ENCODE results near the gene TMEM218. TPM values are rescaled to one million over a fixed set of nuclear protein-coding genes. Genes with fewer than 3 reads are reported as not detected.
A peak's percentile ranks its signal among the peaks of the same experiment; 100 is the strongest.
"Not testable (repeated sequence)": the region's sequence is repeated elsewhere in the genome, so short reads cannot be mapped to it uniquely, and the experiment has no call there.

Gene TMEM218
- total and polyA plus RNA-seq, 3 experiments from 2014 or later: 22.5 to 36.6 (median 25.5) TPM

DNA sequence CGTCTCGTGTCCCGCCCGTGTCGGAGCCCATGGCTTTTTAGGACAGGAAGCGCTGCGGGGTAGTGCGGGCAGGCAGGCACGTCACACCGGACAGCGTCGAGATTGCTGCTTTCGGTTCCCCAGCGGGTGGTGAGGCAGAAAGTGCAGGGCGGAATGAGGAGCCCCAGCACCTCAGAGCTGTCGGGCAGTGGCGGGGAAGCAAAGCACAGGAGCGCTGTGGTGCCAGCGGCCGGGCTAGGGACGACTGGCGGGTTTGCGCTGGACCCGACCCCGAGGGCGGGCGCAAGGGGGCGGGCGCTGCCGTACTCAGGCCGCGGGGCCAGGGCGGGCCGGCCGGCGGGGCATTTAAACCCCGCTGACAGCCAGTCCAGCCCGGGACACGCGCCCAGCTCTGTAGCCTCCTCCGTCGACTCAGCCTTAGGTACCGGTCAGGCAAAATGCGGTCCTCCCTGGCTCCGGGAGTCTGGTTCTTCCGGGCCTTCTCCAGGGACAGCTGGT lies 48.4 kb downstream of the TMEM218 start, which contains the start of gene SLC37A2:
Gene SLC37A2 (plus strand): TSS at position 375 of the 498 bp plus-strand sequence. CDS start 63 bp downstream, at position 438.
- ChIA-PET POLR2A (no interaction called here), CTCF (no interaction called here)
- DNase-seq: peak; percentile 12 to 60 (median 36)
- Mint-ChIP-seq H3K4me3 (peak within 1 kb of the TSS; percentile 89 to 96 (median 92)), H3K27me3 (peaks cover 18 to 53% of the 10 kb centered on the region in 2 donors), H3K36me3 (peaks cover 0 to 2% (median 0%) of the 10 kb centered on the region in 3 donors), H3K27ac (peak within 1 kb of the TSS in 6 of 8 donors; percentile 4 to 95 (median 76)), H3K9me3 (no peaks in the 10 kb centered on the region), H3K4me1 (peaks cover 0 to 15% (median 6%) of the 10 kb centered on the region in 3 donors)
- Histone ChIP-seq H3K9me3 (ENCODE audit: low read length) (no peaks in the 10 kb centered on the region), H3K4me3 (ENCODE audit: low read length) (peak within 1 kb of the TSS; percentile 46), H3K27me3 (ENCODE audit: insufficient read depth, low read length, poor library complexity, severe bottlenecking) (peaks cover 13% of the 10 kb centered on the region), H3K4me1 (ENCODE audit: insufficient read depth, low read length) (peaks cover 7% of the 10 kb centered on the region), H3K36me3 (ENCODE audit: insufficient read depth, low read length) (no peaks in the 10 kb centered on the region), H3K27ac (ENCODE audit: low read depth, low read length) (no peak within 1 kb of the TSS)

DNA sequence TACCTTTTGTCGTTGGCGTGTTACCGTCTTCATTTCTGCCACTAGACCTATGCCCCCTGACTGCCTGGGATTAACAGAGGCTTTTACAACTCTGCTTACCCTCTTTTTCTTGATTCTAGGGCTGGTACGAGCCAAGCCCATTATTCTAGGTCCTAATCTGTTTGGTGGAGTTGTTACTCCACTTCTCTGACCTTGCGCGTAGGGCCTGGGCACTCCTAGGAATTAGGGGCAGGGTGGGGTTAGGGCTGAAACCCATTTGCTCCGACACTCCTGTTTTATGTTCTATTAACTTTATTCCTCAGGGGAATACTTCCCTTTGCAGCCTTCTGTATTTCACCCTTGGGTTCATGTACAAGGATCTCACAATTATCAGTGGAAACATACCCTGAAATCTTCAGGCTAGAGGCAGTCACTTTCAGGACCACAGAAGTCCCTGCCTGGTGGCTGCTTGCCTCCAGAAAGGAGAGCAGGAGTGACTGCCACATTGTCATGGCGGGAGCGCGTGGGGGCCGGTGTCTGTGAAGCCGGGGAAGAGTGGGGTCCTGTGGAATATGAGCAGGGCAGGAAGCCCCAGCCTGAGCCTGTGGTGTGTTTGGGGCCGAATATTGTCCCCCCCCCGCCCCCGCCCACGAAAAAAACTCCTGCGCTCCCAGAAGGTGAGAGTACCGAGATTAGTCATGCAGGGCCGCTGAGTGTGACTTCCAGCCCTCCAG lies 49.1 kb downstream of the TMEM218 start:
- no peaks in the 10 kb centered on the region for H3K36me3 ChIP-seq (ENCODE audit: insufficient read depth, low read length)
- H3K27ac ChIP-seq (ENCODE audit: low read depth, low read length): no peak overlapping the region
- peak overlapping the region; percentile 46 for H3K4me3 ChIP-seq (ENCODE audit: low read length)
- H3K9me3 ChIP-seq (ENCODE audit: low read length): no peaks in the 10 kb centered on the region
- H3K27ac Mint-ChIP-seq: peak overlapping the region in 6 of 8 donors; percentile 4 to 86 (median 74)
- CTCF ChIA-PET: no interaction called here
- POLR2A ChIA-PET: no interaction called here
- peaks cover 0 to 15% (median 6%) of the 10 kb centered on the region in 3 donors for H3K4me1 Mint-ChIP-seq
- DNase-seq: peak in 1 of 5 donors; percentile 5
- peaks cover 13% of the 10 kb centered on the region for H3K27me3 ChIP-seq (ENCODE audit: insufficient read depth, low read length, poor library complexity, severe bottlenecking)
- peaks cover 0 to 2% (median 0%) of the 10 kb centered on the region in 3 donors for H3K36me3 Mint-ChIP-seq
- peaks cover 18 to 48% of the 10 kb centered on the region in 2 donors for H3K27me3 Mint-ChIP-seq
- peaks cover 7% of the 10 kb centered on the region for H3K4me1 ChIP-seq (ENCODE audit: insufficient read depth, low read length)
- peak overlapping the region; percentile 89 to 96 (median 92) for H3K4me3 Mint-ChIP-seq
- H3K9me3 Mint-ChIP-seq: no peaks in the 10 kb centered on the region

DNA sequence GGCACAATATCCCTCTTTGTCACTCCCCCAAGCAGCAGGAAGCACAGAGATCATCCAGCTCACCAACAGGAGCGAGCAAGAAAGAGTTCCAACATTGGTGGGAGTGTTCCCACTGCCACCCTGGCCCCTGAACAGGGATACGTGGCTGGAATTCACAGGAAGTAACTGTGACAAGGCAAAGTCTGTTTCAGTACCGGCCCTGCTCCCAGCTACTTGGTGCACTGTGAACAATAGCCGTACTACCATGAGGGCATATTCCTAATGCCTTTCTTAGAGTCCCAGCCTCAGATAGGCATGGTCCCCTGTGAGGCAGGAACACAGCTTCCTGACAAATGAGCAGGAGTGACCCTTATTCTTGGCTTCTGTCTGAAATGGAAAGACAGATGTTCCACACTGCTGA lies 50.1 kb downstream of the TMEM218 start:
- H3K4me3 Mint-ChIP-seq: peak overlapping the region in 4 of 7 donors; percentile 17 to 95 (median 68)
- Histone ChIP-seq H3K4me3 (ENCODE audit: low read length) (no peak overlapping the region), H3K9me3 (ENCODE audit: low read length) (no peaks in the 10 kb centered on the region), H3K36me3 (ENCODE audit: insufficient read depth, low read length) (no peaks in the 10 kb centered on the region), H3K27me3 (ENCODE audit: insufficient read depth, low read length, poor library complexity, severe bottlenecking) (peaks cover 11% of the 10 kb centered on the region), H3K27ac (ENCODE audit: low read depth, low read length) (no peak overlapping the region), H3K4me1 (ENCODE audit: insufficient read depth, low read length) (peaks cover 7% of the 10 kb centered on the region)
- peaks cover 0 to 2% (median 0%) of the 10 kb centered on the region in 3 donors for H3K36me3 Mint-ChIP-seq
- no peaks in the 10 kb centered on the region for H3K9me3 Mint-ChIP-seq
- DNase-seq: no peak
- CTCF ChIA-PET: no interaction called here
- H3K27ac Mint-ChIP-seq: peak overlapping the region in 2 of 8 donors; percentile 15 to 56
- H3K27me3 Mint-ChIP-seq: peaks cover 18 to 43% of the 10 kb centered on the region in 2 donors
- POLR2A ChIA-PET: no interaction called here
- peaks cover 0 to 15% (median 6%) of the 10 kb centered on the region in 3 donors for H3K4me1 Mint-ChIP-seq

DNA sequence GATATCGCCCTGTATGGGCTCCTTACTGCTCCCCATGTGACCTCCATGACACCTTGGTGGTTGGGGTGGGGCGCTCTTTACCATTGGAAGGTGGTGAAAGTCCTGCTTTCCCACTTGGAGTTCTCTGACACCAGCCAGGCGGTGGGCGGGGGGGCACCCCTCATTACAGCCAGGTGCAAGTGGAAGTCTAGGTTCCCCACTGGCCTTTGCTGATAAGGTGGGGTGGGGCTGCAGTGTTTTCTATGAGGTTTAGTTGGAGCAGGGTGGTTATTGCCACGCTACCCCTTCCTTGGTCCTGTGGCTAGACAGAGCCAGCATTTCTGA lies 53.8 kb downstream of the TMEM218 start:
- H3K27me3 ChIP-seq (ENCODE audit: insufficient read depth, low read length, poor library complexity, severe bottlenecking): no peaks in the 10 kb centered on the region

DNA sequence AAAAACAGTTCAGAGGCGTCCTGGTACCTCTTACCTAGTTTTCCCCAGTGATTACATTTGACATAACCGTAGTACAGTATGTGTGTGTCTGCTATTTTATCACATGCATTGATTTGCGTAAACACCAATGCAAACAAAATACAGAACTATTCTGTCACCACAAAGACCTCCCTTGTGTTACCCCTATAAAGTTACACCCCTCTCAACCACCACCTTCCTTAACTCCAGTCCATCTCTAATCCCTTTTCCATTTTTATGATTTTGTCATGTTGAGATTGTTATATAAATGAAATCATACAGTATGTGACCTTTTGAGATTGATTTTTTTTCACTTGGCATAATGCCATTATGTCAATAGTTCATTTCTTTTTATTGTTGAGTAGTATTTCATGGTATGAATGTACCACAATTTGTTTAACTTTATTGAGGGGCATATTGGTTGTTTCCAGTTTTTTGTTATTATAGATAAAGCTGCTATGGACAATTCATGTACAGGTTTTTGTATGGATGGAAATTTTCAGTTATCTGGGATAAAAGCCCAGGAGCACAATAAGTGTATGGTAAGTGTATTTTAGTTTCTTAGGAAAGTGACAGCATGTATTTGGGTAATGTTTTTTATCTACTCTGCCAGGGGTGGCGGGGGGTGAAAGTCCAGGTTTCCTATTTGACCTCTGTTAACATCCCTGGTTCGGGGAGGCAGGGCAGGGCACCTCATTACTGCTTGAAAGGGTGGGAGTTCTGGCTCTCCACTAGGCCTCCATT lies 54.3 kb downstream of the TMEM218 start:
- Histone ChIP-seq H3K9me3 (ENCODE audit: low read length) (no peaks in the 10 kb centered on the region), H3K36me3 (ENCODE audit: insufficient read depth, low read length) (no peaks in the 10 kb centered on the region), H3K4me1 (ENCODE audit: insufficient read depth, low read length) (no peaks in the 10 kb centered on the region), H3K27me3 (ENCODE audit: insufficient read depth, low read length, poor library complexity, severe bottlenecking) (no peaks in the 10 kb centered on the region), H3K27ac (ENCODE audit: low read depth, low read length) (no peak overlapping the region), H3K4me3 (ENCODE audit: low read length) (no peak overlapping the region)
- no peaks in the 10 kb centered on the region for H3K36me3 Mint-ChIP-seq
- no peak overlapping the region for H3K4me3 Mint-ChIP-seq
- POLR2A ChIA-PET: no interaction called here
- no peaks in the 10 kb centered on the region for H3K9me3 Mint-ChIP-seq
- no peak overlapping the region for H3K27ac Mint-ChIP-seq
- DNase-seq: no peak
- CTCF ChIA-PET: no interaction called here
- H3K4me1 Mint-ChIP-seq: no peaks in the 10 kb centered on the region
- H3K27me3 Mint-ChIP-seq: peaks cover 2 to 11% of the 10 kb centered on the region in 2 donors

More for the DNA sequence above, 53.8 kb downstream of the TMEM218 start:
- ChIA-PET CTCF (no interaction called here), POLR2A (no interaction called here)
- Histone ChIP-seq H3K9me3 (ENCODE audit: low read length) (no peaks in the 10 kb centered on the region), H3K4me3 (ENCODE audit: low read length) (no peak overlapping the region), H3K4me1 (ENCODE audit: insufficient read depth, low read length) (no peaks in the 10 kb centered on the region), H3K27ac (ENCODE audit: low read depth, low read length) (no peak overlapping the region), H3K36me3 (ENCODE audit: insufficient read depth, low read length) (no peaks in the 10 kb centered on the region)
- no peak for DNase-seq
- Mint-ChIP-seq H3K4me3 (no peak overlapping the region), H3K27me3 (peaks cover 5 to 15% of the 10 kb centered on the region in 2 donors), H3K4me1 (peaks cover 0 to 3% (median 2%) of the 10 kb centered on the region in 3 donors), H3K9me3 (no peaks in the 10 kb centered on the region), H3K27ac (no peak overlapping the region), H3K36me3 (no peaks in the 10 kb centered on the region)

DNA sequence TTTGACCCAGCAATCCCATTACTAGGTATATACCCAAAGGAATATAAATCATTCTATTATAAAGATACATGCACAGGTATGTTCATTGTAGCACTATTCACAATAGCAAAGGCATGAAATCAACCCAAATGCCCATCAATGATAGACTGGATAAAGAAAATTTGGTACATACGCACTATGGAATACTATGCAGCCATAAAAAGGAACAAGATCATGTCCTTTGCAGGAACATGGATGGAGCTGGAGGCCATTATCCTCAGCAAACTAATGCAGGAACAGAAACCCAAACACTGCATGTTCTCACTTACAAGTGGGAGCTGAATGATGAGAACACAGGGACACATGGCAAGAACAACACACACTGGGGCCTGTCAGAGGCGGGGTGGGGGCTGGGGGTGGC lies 55.3 kb downstream of the TMEM218 start:
- H3K27me3 ChIP-seq (ENCODE audit: insufficient read depth, low read length, poor library complexity, severe bottlenecking); POLR2A ChIA-PET; H3K4me3 ChIP-seq (ENCODE audit: low read length); H3K27ac ChIP-seq (ENCODE audit: low read depth, low read length); H3K4me1 Mint-ChIP-seq; H3K4me1 ChIP-seq (ENCODE audit: insufficient read depth, low read length); H3K36me3 Mint-ChIP-seq; H3K27ac Mint-ChIP-seq; H3K9me3 ChIP-seq (ENCODE audit: low read length); H3K9me3 Mint-ChIP-seq; H3K4me3 Mint-ChIP-seq; H3K27me3 Mint-ChIP-seq; DNase-seq; H3K36me3 ChIP-seq (ENCODE audit: insufficient read depth, low read length); CTCF ChIA-PET: not testable (repeated sequence)

DNA sequence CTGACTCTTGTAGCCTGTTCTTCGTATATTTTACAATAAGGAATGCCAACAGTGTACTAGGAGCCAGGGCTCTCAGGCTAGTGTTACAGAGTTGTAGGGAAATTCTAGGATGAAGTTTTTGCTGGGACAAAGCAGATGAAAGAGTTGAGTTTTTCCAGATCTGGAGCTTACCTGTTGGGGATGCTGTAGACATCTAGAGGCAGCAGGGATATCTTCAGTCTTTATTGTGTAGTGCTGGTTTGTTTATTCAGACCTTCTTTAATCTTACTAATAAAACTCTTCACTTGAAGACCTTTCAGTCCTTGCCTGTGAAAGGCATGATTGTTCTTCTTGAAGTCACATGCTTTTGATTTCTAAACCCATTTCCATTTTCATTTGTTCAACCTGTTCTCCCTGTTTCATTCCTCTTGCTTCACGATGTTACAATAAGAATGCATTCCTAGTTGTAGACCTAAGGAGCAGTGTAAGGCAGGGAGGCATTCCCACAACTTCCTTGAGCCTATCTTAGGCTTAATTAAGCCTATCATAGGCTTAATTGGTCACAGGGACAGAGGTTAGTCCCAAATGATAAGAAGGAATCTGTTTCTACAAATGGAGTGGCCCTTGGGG lies 56.2 kb downstream of the TMEM218 start:
- ChIA-PET CTCF (no interaction called here), POLR2A (no interaction called here)
- Histone ChIP-seq H3K4me3 (ENCODE audit: low read length) (no peak overlapping the region), H3K27me3 (ENCODE audit: insufficient read depth, low read length, poor library complexity, severe bottlenecking) (no peaks in the 10 kb centered on the region), H3K27ac (ENCODE audit: low read depth, low read length) (no peak overlapping the region), H3K4me1 (ENCODE audit: insufficient read depth, low read length) (no peaks in the 10 kb centered on the region), H3K9me3 (ENCODE audit: low read length) (no peaks in the 10 kb centered on the region), H3K36me3 (ENCODE audit: insufficient read depth, low read length) (no peaks in the 10 kb centered on the region)
- H3K4me1 Mint-ChIP-seq: no peaks in the 10 kb centered on the region
- H3K27me3 Mint-ChIP-seq: no peaks in the 10 kb centered on the region
- no peaks in the 10 kb centered on the region for H3K36me3 Mint-ChIP-seq
- H3K27ac Mint-ChIP-seq: no peak overlapping the region
- no peak for DNase-seq
- H3K4me3 Mint-ChIP-seq: no peak overlapping the region
- no peaks in the 10 kb centered on the region for H3K9me3 Mint-ChIP-seq

DNA sequence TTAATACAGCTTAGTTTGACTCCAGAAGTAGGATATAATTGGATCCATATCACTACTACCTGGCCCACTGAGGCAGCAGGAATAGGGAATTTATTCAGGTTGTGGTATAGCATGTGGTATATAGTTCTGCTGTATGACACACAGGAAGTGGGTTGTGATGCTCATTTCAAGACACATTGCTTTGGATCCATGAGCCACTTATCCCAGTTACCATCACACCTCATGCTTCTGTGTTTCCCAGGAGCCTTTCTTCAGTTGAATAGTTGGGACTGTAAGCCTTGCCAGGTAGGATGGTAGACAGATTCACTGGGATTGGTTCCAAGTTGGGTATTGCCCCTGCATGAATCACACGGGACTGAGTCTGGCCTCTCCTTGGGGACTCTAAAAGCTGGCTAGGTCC lies 58.3 kb downstream of the TMEM218 start:
- Histone ChIP-seq H3K27me3 (ENCODE audit: insufficient read depth, low read length, poor library complexity, severe bottlenecking) (no peaks in the 10 kb centered on the region), H3K4me1 (ENCODE audit: insufficient read depth, low read length) (no peaks in the 10 kb centered on the region), H3K27ac (ENCODE audit: low read depth, low read length) (no peak overlapping the region), H3K36me3 (ENCODE audit: insufficient read depth, low read length) (no peaks in the 10 kb centered on the region), H3K9me3 (ENCODE audit: low read length) (no peaks in the 10 kb centered on the region), H3K4me3 (ENCODE audit: low read length) (no peak overlapping the region)
- no peak for DNase-seq
- H3K9me3 Mint-ChIP-seq: no peaks in the 10 kb centered on the region
- no peaks in the 10 kb centered on the region for H3K36me3 Mint-ChIP-seq
- ChIA-PET CTCF (no interaction called here), POLR2A (no interaction called here)
- no peak overlapping the region for H3K27ac Mint-ChIP-seq
- no peak overlapping the region for H3K4me3 Mint-ChIP-seq
- no peaks in the 10 kb centered on the region for H3K4me1 Mint-ChIP-seq
- H3K27me3 Mint-ChIP-seq: no peaks in the 10 kb centered on the region

Data from CD8-positive, alpha-beta memory T cell (primary cell).